HepG2 (cell line): ENCODE data around the gene EEFSEC. TPM values are rescaled to one million over a fixed set of nuclear protein-coding genes. Genes with fewer than 3 reads are reported as not detected.

Experiments used
- ATAC-seq: fragments of 200-7000 bp; cut with Tn5 transposase; 3 replicates; pipeline ENCODE4 v1.9.1; 2020; ENCODE audit warnings: mild to moderate bottlenecking, moderate library complexity
- BruUV-seq: library from RNA; stranded (reverse); fragments of 400-500 nt; replicated peaks from 2 replicates; lab custom pipeline; 2021; lab: Mats Ljungman, UMichigan
- CTCF ChIA-PET: fragments of 300-600 bp; formaldehyde crosslinking; extraction: SDS; loops from one replicate; lab custom pipeline; 2021; ENCODE audit warnings: low total read pairs, inconsistent platforms, low intra/inter-chr PET ratio; lab: Yijun Ruan, JAX
- POLR2A ChIA-PET: fragments of 350-600 bp; sonication (Branson Sonifier 250); formaldehyde crosslinking; loops from one replicate; lab custom pipeline; 2020; ENCODE audit warnings: antibody characterized with exemption, inconsistent platforms; lab: Yijun Ruan, JAX
- DNase-seq: peaks from one replicate; pipeline ENCODE4 v3.0.0-alpha.2; 2015; ENCODE audit warnings: low spot score
- FAIRE-seq: peaks from 3 replicates; lab custom pipeline; 2011; peaks lifted over from hg19 to GRCh38; lab: Jason Lieb, UNC
- H2AFZ ChIP-seq: one replicate; pipeline ENCODE4 v1.6.1; 2011; ENCODE audit warnings: low read length, inconsistent platforms
- H3K27ac ChIP-seq: fragments of 300-600 bp; 3 replicates; pipeline ENCODE4 v1.8.0; 2011; ENCODE audit warnings: mixed run types, mild to moderate bottlenecking, mixed read lengths, low read length, inconsistent platforms; ENCODE audit not compliant: insufficient read depth; ENCODE audit errors: extremely low read length
- H3K27me3 ChIP-seq, 2 experiments: fragments of 200-600 bp in 1 of 2; 2 replicates in 1 of 2; 3 replicates in 1 of 2; pipeline versions ENCODE4 v1.6.0 to v1.8.0; 2011; ENCODE audit warnings: low read length in 2 of 2, mild to moderate bottlenecking in 2 of 2, moderate library complexity in 2 of 2, inconsistent platforms in 1 of 2; ENCODE audit not compliant: insufficient read depth in 2 of 2, control insufficient read depth in 1 of 2
- H3K36me3 ChIP-seq, 2 experiments: fragments of 200-600 bp in 1 of 2; replicated peaks in 1 of 2; 2 replicates in 1 of 2; 3 replicates in 1 of 2; pipeline versions ENCODE4 v1.5.1 to v1.8.0; 2011; ENCODE audit warnings: low read length in 2 of 2, inconsistent platforms in 1 of 2; ENCODE audit not compliant: insufficient read depth in 2 of 2, control insufficient read depth in 1 of 2
- H3K4me1 ChIP-seq: 2 replicates; pipeline ENCODE4 v1.5.1; 2012; ENCODE audit warnings: low read length, inconsistent platforms; ENCODE audit not compliant: insufficient read depth
- H3K4me2 ChIP-seq: 2 replicates; pipeline ENCODE4 v1.6.0; 2011; ENCODE audit warnings: low read depth, low read length, inconsistent platforms
- H3K4me3 ChIP-seq, 3 experiments: fragments of 200-600 bp in 1 of 3; sonication (generic), shearing (Covaris generic) in 1 of 3; replicated peaks in 1 of 3; 2 replicates each; pipeline ENCODE4 v1.5.1; 2011 to 2016; ENCODE audit warnings: low read length in 3 of 3, inconsistent platforms in 2 of 3, low read depth in 2 of 3, mild to moderate bottlenecking in 2 of 3, control low read depth in 1 of 3, mixed read lengths in 1 of 3; ENCODE audit not compliant: insufficient read depth in 1 of 3
- H3K79me2 ChIP-seq: one replicate; pipeline ENCODE4 v1.6.1; 2011; ENCODE audit warnings: low read length, inconsistent platforms; ENCODE audit not compliant: insufficient read depth
- H3K9ac ChIP-seq: 2 replicates; pipeline ENCODE4 v1.6.0; 2011; ENCODE audit warnings: mild to moderate bottlenecking, low read depth, low read length, inconsistent platforms; ENCODE audit not compliant: insufficient read depth
- H3K9me3 ChIP-seq: 2 replicates; pipeline ENCODE4 v1.5.1; 2012; ENCODE audit warnings: mild to moderate bottlenecking, low read length
- H4K20me1 ChIP-seq: 2 replicates; pipeline ENCODE4 v1.6.0; 2011; ENCODE audit warnings: inconsistent platforms, mild to moderate bottlenecking, low read length, moderate library complexity; ENCODE audit not compliant: insufficient read depth
- KLF6 ChIP-seq: IDR thresholded peaks from 2 replicates; pipeline ENCODE4 v1.8.0; 2016; ENCODE audit warnings: missing biosample characterization, missing genetic modification reagents
- NCOA1 ChIP-seq: sonication (generic); formaldehyde crosslinking; IDR thresholded peaks from 2 replicates; pipeline ENCODE4 v1.9.0; 2021; ENCODE audit warnings: missing genetic modification reagents
- PRMT3 ChIP-seq: sonication (generic); formaldehyde crosslinking; IDR thresholded peaks from 2 replicates; pipeline ENCODE4 v1.8.1; 2022; ENCODE audit warnings: low read depth, mild to moderate bottlenecking, moderate library complexity, missing genetic modification reagents, borderline replicate concordance
- SALL1 ChIP-seq: sonication (generic); formaldehyde crosslinking; IDR thresholded peaks from 2 replicates; pipeline ENCODE4 v1.8.0; 2022; ENCODE audit warnings: mild to moderate bottlenecking, missing genetic modification reagents
- ZNF563 ChIP-seq: sonication (generic); formaldehyde crosslinking; IDR thresholded peaks from 2 replicates; pipeline ENCODE4 v1.8.0; 2022; ENCODE audit warnings: mild to moderate bottlenecking, moderate library complexity, missing genetic modification reagents
- ZNF737 ChIP-seq: sonication (generic); formaldehyde crosslinking; IDR thresholded peaks from 2 replicates; pipeline ENCODE4 v1.5.0; 2020; ENCODE audit warnings: missing genetic modification reagents, mild to moderate bottlenecking, borderline replicate concordance
- ZNF773 ChIP-seq: sonication (generic); formaldehyde crosslinking; IDR thresholded peaks from 2 replicates; pipeline ENCODE4 v1.4.0; 2020; ENCODE audit warnings: missing genetic modification reagents, borderline replicate concordance
- ZNF879 ChIP-seq: sonication (generic); formaldehyde crosslinking; IDR thresholded peaks from 2 replicates; pipeline ENCODE4 v1.8.1; 2023; ENCODE audit warnings: missing genetic modification reagents
- WGBS: methylation state at CpG from one replicate; pipeline ENCODE4 v1.1.6; 2017; ENCODE audit warnings: low lambda C conversion rate; 5-methylcytosine and 5-hydroxymethylcytosine counted together
- in situ Hi-C: cut with HindIII; loops from 2 replicates; pipeline ENCODE4 v1.10.0; 2017; ENCODE audit warnings: low pct_unique_long_range_greater_than_20kb; ENCODE audit not compliant: extremely low pct_ligation_motif_present
- intact Hi-C: fragments of 100-400 bp; cut with micrococcal nuclease; formaldehyde crosslinking; loops from one replicate; pipeline ENCODE4 v1.10.0; 2022; ENCODE audit not compliant: unreplicated experiment
- polyA plus RNA-seq, 8 experiments: library from polyadenylated mRNA; depleted of rRNA in 3 of 8; stranded (reverse) in 7 of 8; unstranded in 1 of 8; fragments of >200 nt; fragmentation: Illumina TruSeq in 4 of 8; extraction: Trizol in 4 of 8; gene quantifications; 2 replicates each; pipeline versions ENCODE4 v1.2.1 to v1.2.3, GENCODE V29; 2011 to 2016; ENCODE audit warnings: low read depth in 4 of 8, missing spikeins in 1 of 8, mixed read lengths in 1 of 8; ENCODE audit not compliant: insufficient read depth in 1 of 8
- total RNA-seq, 5 experiments: library from RNA; depleted of rRNA; stranded (reverse); fragments of >200 nt; fragmentation: Illumina TruSeq; extraction: Trizol; gene quantifications; 2 replicates each; pipeline ENCODE4 v1.2.3, GENCODE V29; 2016; ENCODE audit warnings: low read depth in 1 of 5
- TF ChIP-seq, protein P1 (sequence below): sonication (generic); formaldehyde crosslinking; IDR thresholded peaks from 2 replicates; pipeline ENCODE4 v1.5.0; 2020; ENCODE audit warnings: mild to moderate bottlenecking, missing genetic modification reagents
- TF ChIP-seq, protein P2 (sequence below): sonication (generic); formaldehyde crosslinking; IDR thresholded peaks from 2 replicates; pipeline ENCODE4 v1.5.0; 2020; ENCODE audit warnings: mild to moderate bottlenecking, missing genetic modification reagents, moderate library complexity
- TF ChIP-seq, protein P3 (sequence below): sonication (generic); formaldehyde crosslinking; IDR thresholded peaks from 2 replicates; pipeline ENCODE4 v1.5.0; 2020; ENCODE audit warnings: mild to moderate bottlenecking, missing genetic modification reagents
- TF ChIP-seq, protein P4 (sequence below): sonication (generic); formaldehyde crosslinking; IDR thresholded peaks from 2 replicates; pipeline ENCODE4 v1.4.0; 2020; ENCODE audit warnings: missing genetic modification reagents
- TF ChIP-seq, protein P5 (sequence below): sonication (generic); formaldehyde crosslinking; IDR thresholded peaks from 2 replicates; pipeline ENCODE4 v1.4.0; 2020; ENCODE audit warnings: missing genetic modification reagents, mild to moderate bottlenecking, borderline replicate concordance

Gene EEFSEC
- total and polyA plus RNA-seq, 2 of the 13 experiments (the other 11 are each of a cell fraction or from before 2014, with no cell fraction given) = 6.4 to 24.2 TPM

DNA sequence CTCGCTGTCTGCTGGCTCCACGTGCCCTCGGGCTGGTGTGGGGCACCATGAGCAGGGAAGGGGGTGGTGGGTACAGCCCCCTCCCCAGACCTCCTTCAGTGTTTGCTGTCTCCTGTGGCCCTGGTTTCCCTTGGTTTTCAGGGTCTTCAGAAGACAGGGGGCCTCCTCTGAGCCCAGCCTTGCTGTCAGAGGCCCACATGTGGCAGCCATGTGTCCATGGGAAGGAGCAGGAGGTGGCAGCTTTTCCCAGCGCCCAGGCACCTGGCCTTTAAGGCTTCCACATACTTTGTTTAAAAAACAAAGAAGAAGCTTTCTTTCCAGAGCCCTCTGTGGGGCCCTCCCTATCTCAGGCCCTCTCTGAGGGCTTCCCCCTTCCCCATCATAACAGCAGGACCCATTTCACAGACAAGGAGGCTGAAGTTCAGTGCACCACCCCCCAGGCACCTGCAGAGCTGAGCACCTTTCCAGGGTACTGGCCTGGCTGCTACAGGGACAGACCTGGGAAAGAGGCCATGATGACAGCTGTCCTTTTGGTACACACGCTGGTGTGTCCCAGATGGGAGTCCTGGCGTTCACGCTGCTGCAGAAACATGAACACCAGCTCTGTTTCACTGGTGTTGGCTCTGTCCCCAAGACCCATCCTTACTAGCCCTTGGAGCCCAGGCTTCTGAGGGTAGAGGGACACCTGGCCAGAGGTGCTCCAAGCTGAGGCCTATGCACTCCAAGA, 239.7 kb downstream of the EEFSEC start:
- Histone ChIP-seq H2AFZ (no peak overlapping the region), H3K79me2 (no peaks in the 10 kb centered on the region), H3K9ac (no peak overlapping the region), H3K9me3 (no peaks in the 10 kb centered on the region), H4K20me1 (no peaks in the 10 kb centered on the region), H3K4me1 (no peaks in the 10 kb centered on the region), H3K36me3 (peaks cover 0 to 2% of the 10 kb centered on the region in 2 experiments; a peak in 2 of 5 replicates), H3K27me3 (no peaks in the 10 kb centered on the region), H3K27ac (no peak overlapping the region), H3K4me2 (no peak overlapping the region), H3K4me3 (no peak overlapping the region)
- FAIRE-seq = no peak
- 100% methylated on average over 2 of the region's 7 CpGs for WGBS
- no TSS peak for BruUV-seq
- no peak for DNase-seq
- in situ Hi-C loops (no loop called here), intact Hi-C loops (no loop called here)
- ChIA-PET CTCF (no interaction called here), POLR2A (no interaction called here)
- ATAC-seq = no peak
- no peak for TF ChIP-seq KLF6 (CRISPR knock-in tag)
- no peak for TF ChIP-seq ZNF773 (CRISPR knock-in tag)
- no peak for TF ChIP-seq NCOA1 (CRISPR knock-in tag)
- TF ChIP-seq ZNF563 (CRISPR knock-in tag) = no peak
- TF ChIP-seq SALL1 (CRISPR knock-in tag) = no peak
- TF ChIP-seq ZNF737 (CRISPR knock-in tag) = no peak
- TF ChIP-seq, protein P1, sequence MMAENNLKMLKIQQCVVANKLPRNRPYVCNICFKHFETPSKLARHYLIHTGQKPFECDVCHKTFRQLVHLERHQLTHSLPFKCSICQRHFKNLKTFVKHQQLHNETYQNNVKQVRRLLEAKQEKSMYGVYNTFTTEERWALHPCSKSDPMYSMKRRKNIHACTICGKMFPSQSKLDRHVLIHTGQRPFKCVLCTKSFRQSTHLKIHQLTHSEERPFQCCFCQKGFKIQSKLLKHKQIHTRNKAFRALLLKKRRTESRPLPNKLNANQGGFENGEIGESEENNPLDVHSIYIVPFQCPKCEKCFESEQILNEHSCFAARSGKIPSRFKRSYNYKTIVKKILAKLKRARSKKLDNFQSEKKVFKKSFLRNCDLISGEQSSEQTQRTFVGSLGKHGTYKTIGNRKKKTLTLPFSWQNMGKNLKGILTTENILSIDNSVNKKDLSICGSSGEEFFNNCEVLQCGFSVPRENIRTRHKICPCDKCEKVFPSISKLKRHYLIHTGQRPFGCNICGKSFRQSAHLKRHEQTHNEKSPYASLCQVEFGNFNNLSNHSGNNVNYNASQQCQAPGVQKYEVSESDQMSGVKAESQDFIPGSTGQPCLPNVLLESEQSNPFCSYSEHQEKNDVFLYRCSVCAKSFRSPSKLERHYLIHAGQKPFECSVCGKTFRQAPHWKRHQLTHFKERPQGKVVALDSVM = no peak
- TF ChIP-seq, protein P2, sequence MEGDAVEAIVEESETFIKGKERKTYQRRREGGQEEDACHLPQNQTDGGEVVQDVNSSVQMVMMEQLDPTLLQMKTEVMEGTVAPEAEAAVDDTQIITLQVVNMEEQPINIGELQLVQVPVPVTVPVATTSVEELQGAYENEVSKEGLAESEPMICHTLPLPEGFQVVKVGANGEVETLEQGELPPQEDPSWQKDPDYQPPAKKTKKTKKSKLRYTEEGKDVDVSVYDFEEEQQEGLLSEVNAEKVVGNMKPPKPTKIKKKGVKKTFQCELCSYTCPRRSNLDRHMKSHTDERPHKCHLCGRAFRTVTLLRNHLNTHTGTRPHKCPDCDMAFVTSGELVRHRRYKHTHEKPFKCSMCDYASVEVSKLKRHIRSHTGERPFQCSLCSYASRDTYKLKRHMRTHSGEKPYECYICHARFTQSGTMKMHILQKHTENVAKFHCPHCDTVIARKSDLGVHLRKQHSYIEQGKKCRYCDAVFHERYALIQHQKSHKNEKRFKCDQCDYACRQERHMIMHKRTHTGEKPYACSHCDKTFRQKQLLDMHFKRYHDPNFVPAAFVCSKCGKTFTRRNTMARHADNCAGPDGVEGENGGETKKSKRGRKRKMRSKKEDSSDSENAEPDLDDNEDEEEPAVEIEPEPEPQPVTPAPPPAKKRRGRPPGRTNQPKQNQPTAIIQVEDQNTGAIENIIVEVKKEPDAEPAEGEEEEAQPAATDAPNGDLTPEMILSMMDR (CRISPR knock-in tag) = no peak
- TF ChIP-seq PRMT3 = no peak
- no peak for TF ChIP-seq ZNF879 (CRISPR knock-in tag)
- TF ChIP-seq, protein P3, sequence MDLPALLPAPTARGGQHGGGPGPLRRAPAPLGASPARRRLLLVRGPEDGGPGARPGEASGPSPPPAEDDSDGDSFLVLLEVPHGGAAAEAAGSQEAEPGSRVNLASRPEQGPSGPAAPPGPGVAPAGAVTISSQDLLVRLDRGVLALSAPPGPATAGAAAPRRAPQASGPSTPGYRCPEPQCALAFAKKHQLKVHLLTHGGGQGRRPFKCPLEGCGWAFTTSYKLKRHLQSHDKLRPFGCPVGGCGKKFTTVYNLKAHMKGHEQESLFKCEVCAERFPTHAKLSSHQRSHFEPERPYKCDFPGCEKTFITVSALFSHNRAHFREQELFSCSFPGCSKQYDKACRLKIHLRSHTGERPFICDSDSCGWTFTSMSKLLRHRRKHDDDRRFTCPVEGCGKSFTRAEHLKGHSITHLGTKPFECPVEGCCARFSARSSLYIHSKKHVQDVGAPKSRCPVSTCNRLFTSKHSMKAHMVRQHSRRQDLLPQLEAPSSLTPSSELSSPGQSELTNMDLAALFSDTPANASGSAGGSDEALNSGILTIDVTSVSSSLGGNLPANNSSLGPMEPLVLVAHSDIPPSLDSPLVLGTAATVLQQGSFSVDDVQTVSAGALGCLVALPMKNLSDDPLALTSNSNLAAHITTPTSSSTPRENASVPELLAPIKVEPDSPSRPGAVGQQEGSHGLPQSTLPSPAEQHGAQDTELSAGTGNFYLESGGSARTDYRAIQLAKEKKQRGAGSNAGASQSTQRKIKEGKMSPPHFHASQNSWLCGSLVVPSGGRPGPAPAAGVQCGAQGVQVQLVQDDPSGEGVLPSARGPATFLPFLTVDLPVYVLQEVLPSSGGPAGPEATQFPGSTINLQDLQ (CRISPR knock-in tag) = no peak
- TF ChIP-seq, protein P4, sequence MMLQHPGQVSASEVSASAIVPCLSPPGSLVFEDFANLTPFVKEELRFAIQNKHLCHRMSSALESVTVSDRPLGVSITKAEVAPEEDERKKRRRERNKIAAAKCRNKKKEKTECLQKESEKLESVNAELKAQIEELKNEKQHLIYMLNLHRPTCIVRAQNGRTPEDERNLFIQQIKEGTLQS (CRISPR knock-in tag) = no peak
- TF ChIP-seq, protein P5, sequence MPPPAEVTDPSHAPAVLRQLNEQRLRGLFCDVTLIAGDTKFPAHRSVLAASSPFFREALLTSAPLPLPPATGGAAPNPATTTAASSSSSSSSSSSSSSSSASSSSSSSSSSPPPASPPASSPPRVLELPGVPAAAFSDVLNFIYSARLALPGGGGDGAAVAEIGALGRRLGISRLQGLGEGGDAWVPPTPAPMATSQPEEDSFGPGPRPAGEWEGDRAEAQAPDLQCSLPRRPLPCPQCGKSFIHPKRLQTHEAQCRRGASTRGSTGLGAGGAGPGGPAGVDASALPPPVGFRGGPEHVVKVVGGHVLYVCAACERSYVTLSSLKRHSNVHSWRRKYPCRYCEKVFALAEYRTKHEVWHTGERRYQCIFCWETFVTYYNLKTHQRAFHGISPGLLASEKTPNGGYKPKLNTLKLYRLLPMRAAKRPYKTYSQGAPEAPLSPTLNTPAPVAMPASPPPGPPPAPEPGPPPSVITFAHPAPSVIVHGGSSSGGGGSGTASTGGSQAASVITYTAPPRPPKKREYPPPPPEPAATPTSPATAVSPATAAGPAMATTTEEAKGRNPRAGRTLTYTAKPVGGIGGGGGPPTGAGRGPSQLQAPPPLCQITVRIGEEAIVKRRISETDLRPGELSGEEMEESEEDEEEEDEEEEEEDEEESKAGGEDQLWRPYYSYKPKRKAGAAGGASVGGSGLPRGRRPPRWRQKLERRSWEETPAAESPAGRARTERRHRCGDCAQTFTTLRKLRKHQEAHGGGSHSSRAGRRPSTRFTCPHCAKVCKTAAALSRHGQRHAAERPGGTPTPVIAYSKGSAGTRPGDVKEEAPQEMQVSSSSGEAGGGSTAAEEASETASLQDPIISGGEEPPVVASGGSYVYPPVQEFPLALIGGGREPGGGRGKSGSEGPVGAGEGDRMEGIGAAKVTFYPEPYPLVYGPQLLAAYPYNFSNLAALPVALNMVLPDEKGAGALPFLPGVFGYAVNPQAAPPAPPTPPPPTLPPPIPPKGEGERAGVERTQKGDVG (CRISPR knock-in tag) = no peak
